SK-N-SH (cell line): ENCODE results near the gene AFF1. TPM values are rescaled to one million over a fixed set of nuclear protein-coding genes. Genes with fewer than 3 reads are reported as not detected.

Experiments used
- CTCF ChIA-PET: fragments of 300-600, 350-600 bp; formaldehyde crosslinking; extraction: SDS; loops from one replicate; lab custom pipeline; 2021; lab: Yijun Ruan, JAX
- POLR2A ChIA-PET: fragments of 350-600 bp; sonication (Branson Sonifier 250); formaldehyde crosslinking; extraction: SDS; loops from one replicate; lab custom pipeline; 2020; ENCODE audit warnings: antibody characterized with exemption, inconsistent platforms; lab: Yijun Ruan, JAX
- DNase-seq: peaks from one replicate; pipeline ENCODE4 v3.0.0; 2012
- H2AFZ ChIP-seq: fragments of 200-600 bp; sonication (generic); 2 replicates; pipeline ENCODE4 v1.8.1; 2016; ENCODE audit warnings: antibody characterized with exemption, mild to moderate bottlenecking, low read depth
- H3F3A ChIP-seq: fragments of 200-600 bp; sonication (generic); replicated peaks from 2 replicates; pipeline ENCODE3; 2016; ENCODE audit warnings: antibody characterized with exemption, mild to moderate bottlenecking; ENCODE audit not compliant: insufficient read depth
- H3K27ac ChIP-seq, 2 experiments: fragments of 200-500 bp in 1 of 2; fragments of 200-600 bp in 1 of 2; sonication (Bioruptor generic) in 1 of 2; sonication (generic), shearing (Covaris generic) in 1 of 2; 2 replicates each; pipeline versions ENCODE4 v1.5.1 to v1.6.1; 2014 to 2016; ENCODE audit warnings: low read depth in 2 of 2, inconsistent platforms in 1 of 2, low read length in 1 of 2, mild to moderate bottlenecking in 1 of 2, mixed read lengths in 1 of 2
- H3K27me3 ChIP-seq: fragments of 200-600 bp; sonication (generic), shearing (Covaris generic); 2 replicates; pipeline ENCODE4 v1.6.1; 2016; ENCODE audit warnings: mixed run types; ENCODE audit not compliant: insufficient read depth
- H3K36me3 ChIP-seq, 2 experiments: fragments of 200-500 bp in 1 of 2; fragments of 200-600 bp in 1 of 2; sonication (Bioruptor generic) in 1 of 2; sonication (generic) in 1 of 2; replicated peaks in 1 of 2; 2 replicates each; pipeline versions ENCODE3 to v1.5.1; 2014 to 2016; ENCODE audit warnings: low read length in 1 of 2, mild to moderate bottlenecking in 1 of 2; ENCODE audit not compliant: insufficient read depth in 2 of 2, control insufficient read depth in 1 of 2
- H3K4me1 ChIP-seq, 2 experiments: fragments of 200-500 bp in 1 of 2; fragments of 200-600 bp in 1 of 2; sonication (Bioruptor generic) in 1 of 2; sonication (generic), shearing (Covaris generic) in 1 of 2; 2 replicates each; pipeline versions ENCODE4 v1.5.1 to v1.6.1; 2014 to 2016; ENCODE audit warnings: low read depth in 1 of 2, low read length in 1 of 2, mixed run types in 1 of 2; ENCODE audit not compliant: insufficient read depth in 2 of 2, control insufficient read depth in 1 of 2
- H3K4me2 ChIP-seq: fragments of 200-600 bp; sonication (generic), shearing (Covaris generic); 2 replicates; pipeline ENCODE4 v1.6.1; 2017; ENCODE audit warnings: mixed run types
- H3K4me3 ChIP-seq, 2 experiments: fragments of 200-500 bp in 1 of 2; fragments of 200-600 bp in 1 of 2; sonication (Bioruptor generic) in 1 of 2; sonication (generic), shearing (Covaris generic) in 1 of 2; 2 replicates each; pipeline versions ENCODE4 v1.5.1 to v1.8.1; 2014 to 2016; ENCODE audit warnings: low read depth in 2 of 2, inconsistent platforms in 1 of 2, low read length in 1 of 2, mild to moderate bottlenecking in 1 of 2, mixed read lengths in 1 of 2, moderate library complexity in 1 of 2
- H3K79me2 ChIP-seq: fragments of 200-600 bp; sonication (generic); 2 replicates; pipeline ENCODE4 v1.8.1; 2017; ENCODE audit warnings: mild to moderate bottlenecking; ENCODE audit not compliant: insufficient read depth
- H3K9ac ChIP-seq: fragments of 200-600 bp; sonication (generic); 2 replicates; pipeline ENCODE4 v1.6.1; 2017; ENCODE audit warnings: mixed run types
- H3K9me2 ChIP-seq: fragments of 200-600 bp; sonication (generic); 2 replicates; pipeline ENCODE4 v1.6.1; 2017; ENCODE audit warnings: mixed run types
- H3K9me3 ChIP-seq: fragments of 200-600 bp; sonication (generic); 2 replicates; pipeline ENCODE4 v1.6.1; 2017; ENCODE audit warnings: mixed run types, mild to moderate bottlenecking, moderate library complexity
- H4K20me1 ChIP-seq: fragments of 200-600 bp; sonication (generic); 2 replicates; pipeline ENCODE4 v1.6.1; 2017; ENCODE audit warnings: mild to moderate bottlenecking, mixed run types; ENCODE audit not compliant: insufficient read depth
- CHD2 ChIP-seq: fragments of 150-350 bp; IDR thresholded peaks from 2 replicates; pipeline ENCODE4 v1.6.1; 2018; ENCODE audit warnings: low read length; ENCODE audit not compliant: partially characterized antibody
- CTCF ChIP-seq: fragments of 200-600 bp; sonication (generic); IDR thresholded peaks from 2 replicates; pipeline ENCODE4 v1.6.1; 2017; ENCODE audit warnings: antibody characterized with exemption, mild to moderate bottlenecking, moderate library complexity
- GABPA ChIP-seq: IDR thresholded peaks from 2 replicates; pipeline ENCODE4 v1.4.0; 2012; ENCODE audit warnings: low read depth, mild to moderate bottlenecking
- JUND ChIP-seq: IDR thresholded peaks from 2 replicates; pipeline ENCODE4 v1.4.0; 2012
- MXI1 ChIP-seq: IDR thresholded peaks from 2 replicates; pipeline ENCODE4 v1.6.1; 2012; ENCODE audit warnings: mild to moderate bottlenecking, low read depth, low read length, improper control_type of control experiment
- NRF1 ChIP-seq: IDR thresholded peaks from 2 replicates; pipeline ENCODE4 v1.6.1; 2012; ENCODE audit warnings: low read depth, mild to moderate bottlenecking, low read length
- POLR2AphosphoS5 ChIP-seq: IDR thresholded peaks from 2 replicates; pipeline ENCODE4 v1.6.1; 2012; ENCODE audit warnings: low read depth, low read length
- RAD21 ChIP-seq: IDR thresholded peaks from 2 replicates; pipeline ENCODE4 v1.6.1; 2012; ENCODE audit warnings: mild to moderate bottlenecking, low read length
- RCOR1 ChIP-seq: fragments of 150-350 bp; IDR thresholded peaks from 2 replicates; pipeline ENCODE4 v1.6.1; 2017; ENCODE audit warnings: antibody characterized with exemption, low read length
- REST ChIP-seq: IDR thresholded peaks from 2 replicates; pipeline ENCODE4 v1.6.1; 2012; ENCODE audit warnings: mild to moderate bottlenecking, low read depth, low read length, moderate library complexity
- RXRA ChIP-seq: IDR thresholded peaks from 2 replicates; pipeline ENCODE4 v1.4.0; 2012; ENCODE audit warnings: low read depth, mild to moderate bottlenecking, borderline replicate concordance
- SMC3 ChIP-seq: IDR thresholded peaks from 2 replicates; pipeline ENCODE4 v1.6.1; 2012; ENCODE audit warnings: low read depth, low read length, improper control_type of control experiment
- TCF12 ChIP-seq: IDR thresholded peaks from 2 replicates; pipeline ENCODE4 v1.4.0; 2012
- TEAD4 ChIP-seq: IDR thresholded peaks from 2 replicates; pipeline ENCODE4 v1.4.0; 2012; ENCODE audit warnings: mild to moderate bottlenecking, borderline replicate concordance; ENCODE audit not compliant: insufficient read depth
- WGBS: methylation state at CpG from one replicate; pipeline ENCODE4 v1.1.6; 2017; ENCODE audit warnings: low lambda C conversion rate; 5-methylcytosine and 5-hydroxymethylcytosine counted together
- polyA plus RNA-seq, 3 experiments: library from polyadenylated mRNA; depleted of rRNA; stranded (reverse); fragments of >200 nt; gene quantifications; 2 replicates each; pipeline ENCODE4 v1.2.3, GENCODE V29; 2012
- TF ChIP-seq, protein P1 (sequence below): fragments of 150-350 bp; IDR thresholded peaks from 2 replicates; pipeline ENCODE4 v1.6.1; 2017; ENCODE audit warnings: antibody characterized with exemption, low read length, low read depth, borderline replicate concordance
- TF ChIP-seq, protein P2 (sequence below): IDR thresholded peaks from 2 replicates; pipeline ENCODE4 v1.4.0; 2012; ENCODE audit warnings: low read depth

Gene AFF1
- polyA plus RNA-seq, 1 of the 3 experiments (the other 2 are of a cell fraction): 2.7 TPM

GRCh38 chr4:87042221-87042620 is 107.4 kb downstream of the AFF1 start:
- no peak for DNase-seq
- Histone ChIP-seq H2AFZ (no peak overlapping the region), H3F3A (peaks cover 12% of the 10 kb centered on the region), H3K4me3 (no peak overlapping the region), H3K9me2 (no peaks in the 10 kb centered on the region), H3K9ac (no peak overlapping the region), H3K79me2 (peaks cover 45% of the 10 kb centered on the region), H3K27ac (no peak overlapping the region), H4K20me1 (no peaks in the 10 kb centered on the region), H3K4me1 (peaks cover 14 to 31% of the 10 kb centered on the region in 2 experiments; a peak in 3 of 4 replicates), H3K9me3 (no peaks in the 10 kb centered on the region), H3K36me3 (peaks cover 0 to 8% of the 10 kb centered on the region in 2 experiments), H3K27me3 (no peaks in the 10 kb centered on the region), H3K4me2 (no peak overlapping the region)
- ChIA-PET CTCF (interaction anchor here (0.9 kb wide), 1 partner anchor 28 kb away, joined by 3 read pairs; no protein-coding TSS in a partner anchor), POLR2A (no interaction called here)
- TF ChIP-seq TEAD4 (no peak), CHD2 (no peak), POLR2AphosphoS5 (no peak), RCOR1 (no peak), JUND (no peak), RXRA (no peak)
- TF ChIP-seq, protein P1, sequence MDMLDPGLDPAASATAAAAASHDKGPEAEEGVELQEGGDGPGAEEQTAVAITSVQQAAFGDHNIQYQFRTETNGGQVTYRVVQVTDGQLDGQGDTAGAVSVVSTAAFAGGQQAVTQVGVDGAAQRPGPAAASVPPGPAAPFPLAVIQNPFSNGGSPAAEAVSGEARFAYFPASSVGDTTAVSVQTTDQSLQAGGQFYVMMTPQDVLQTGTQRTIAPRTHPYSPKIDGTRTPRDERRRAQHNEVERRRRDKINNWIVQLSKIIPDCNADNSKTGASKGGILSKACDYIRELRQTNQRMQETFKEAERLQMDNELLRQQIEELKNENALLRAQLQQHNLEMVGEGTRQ: no peak
- TF ChIP-seq, protein P2, sequence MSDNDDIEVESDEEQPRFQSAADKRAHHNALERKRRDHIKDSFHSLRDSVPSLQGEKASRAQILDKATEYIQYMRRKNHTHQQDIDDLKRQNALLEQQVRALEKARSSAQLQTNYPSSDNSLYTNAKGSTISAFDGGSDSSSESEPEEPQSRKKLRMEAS: no peak
- 90% methylated on average over 1 of the region's 1 CpG for WGBS

- Histone ChIP-seq H3K79me2 (peaks cover 36% of the 10 kb centered on the region), H3K9me3 (no peaks in the 10 kb centered on the region), H3K4me3 (no peak overlapping the region), H3K4me1 (peaks cover 11 to 26% of the 10 kb centered on the region in 2 experiments; a peak in 3 of 4 replicates), H2AFZ (no peak overlapping the region), H3K36me3 (peaks cover 6 to 12% of the 10 kb centered on the region in 2 experiments), H3K4me2 (no peak overlapping the region), H3F3A (peaks cover 12% of the 10 kb centered on the region), H3K27me3 (no peaks in the 10 kb centered on the region), H4K20me1 (no peaks in the 10 kb centered on the region), H3K27ac (no peak overlapping the region), H3K9me2 (no peaks in the 10 kb centered on the region), H3K9ac (no peak overlapping the region)
- ChIA-PET CTCF (interaction anchor here (0.7 to 1.0 kb wide), 4 partner anchors 15 to 121 kb away, joined by 3 read pairs; no protein-coding TSS in a partner anchor), POLR2A (interaction anchor here (1.0 kb wide), 1 partner anchor 37 kb away, joined by 3 read pairs; no protein-coding TSS in a partner anchor)
- no peak for DNase-seq
- WGBS: 98% methylated on average over 4 of the region's 4 CpGs
- no peak for TF ChIP-seq CTCF
- no peak for TF ChIP-seq GABPA
- no peak for TF ChIP-seq NRF1
- TF ChIP-seq JUND: no peak
- no peak for TF ChIP-seq RXRA
- TF ChIP-seq MXI1: no peak
- TF ChIP-seq CHD2: no peak
- no peak for TF ChIP-seq REST
- no peak for TF ChIP-seq RAD21
- no peak for TF ChIP-seq TCF12
- no peak for TF ChIP-seq SMC3
Measured at GRCh38 chr4:87042986-87043820, 108.4 kb downstream of the AFF1 start.
